Common myeloid progenitor, CD34-positive (primary cell): ENCODE measurements around the gene OTOGL.
"Not testable (repeated sequence)": the region's sequence is repeated elsewhere in the genome, so short reads cannot be mapped to it uniquely, and the experiment has no call there.

Experiments
- CTCF ChIA-PET: fragments of 350-600 bp; sonication (Branson Sonifier 250); formaldehyde crosslinking; loops from one replicate; lab custom pipeline; 2021; ENCODE audit warnings: antibody characterized with exemption; lab: Charles Lee
- POLR2A ChIA-PET: fragments of 350-600 bp; sonication (Branson Sonifier 250); formaldehyde crosslinking; loops from one replicate; lab custom pipeline; 2021; ENCODE audit warnings: antibody characterized with exemption; lab: Charles Lee
- DNase-seq, 3 donors: peaks; one replicate each; pipeline versions ENCODE4 v3.0.0 to v3.0.0-alpha.2; 2013
- H3K27ac ChIP-seq, 2 experiments: 1 replicate in 1 of 2; 2 replicates in 1 of 2; pipeline ENCODE4 v1.7.0; 2013; ENCODE audit warnings: inconsistent platforms in 2 of 2, low read length in 2 of 2, mild to moderate bottlenecking in 2 of 2, low read depth in 1 of 2, moderate library complexity in 1 of 2; ENCODE audit not compliant: severe bottlenecking in 2 of 2, insufficient read depth in 1 of 2, poor library complexity in 1 of 2
- H3K27me3 ChIP-seq, 5 experiments: replicated peaks in 2 of 5; 1 replicate in 3 of 5; 2 replicates in 2 of 5; pipeline versions ENCODE4 v1.6.1 to v1.7.0; 2013; ENCODE audit warnings: low read length in 4 of 5, mild to moderate bottlenecking in 2 of 5, moderate library complexity in 2 of 5, inconsistent platforms in 1 of 5; ENCODE audit not compliant: insufficient read depth in 5 of 5, control insufficient read depth in 4 of 5
- H3K36me3 ChIP-seq, 4 experiments: 1 replicate in 2 of 4; 2 replicates in 2 of 4; pipeline versions ENCODE4 v1.6.1 to v1.7.0; 2013; ENCODE audit warnings: low read length in 3 of 4, control low read depth in 1 of 4, mild to moderate bottlenecking in 1 of 4; ENCODE audit not compliant: control insufficient read depth in 4 of 4, insufficient read depth in 4 of 4
- H3K4me1 ChIP-seq, 4 experiments: 1 replicate in 3 of 4; 2 replicates in 1 of 4; pipeline versions ENCODE4 v1.6.1 to v1.7.1; 2013; ENCODE audit warnings: low read length in 3 of 4, mild to moderate bottlenecking in 3 of 4, control low read depth in 1 of 4, inconsistent platforms in 1 of 4, moderate library complexity in 1 of 4; ENCODE audit not compliant: control insufficient read depth in 4 of 4, insufficient read depth in 4 of 4; ENCODE audit errors: control extremely low read depth in 1 of 4
- H3K4me3 ChIP-seq, 7 experiments: 1 replicate in 4 of 7; 2 replicates in 3 of 7; pipeline versions ENCODE4 v1.5.1 to v1.7.0; 2013; ENCODE audit warnings: mild to moderate bottlenecking in 7 of 7, low read length in 6 of 7, moderate library complexity in 6 of 7, inconsistent platforms in 2 of 7, low read depth in 2 of 7, control low read depth in 1 of 7; ENCODE audit not compliant: insufficient read depth in 4 of 7, control insufficient read depth in 1 of 7; ENCODE audit errors: extremely low read depth in 1 of 7
- H3K9me3 ChIP-seq, 5 experiments: 1 replicate in 4 of 5; 2 replicates in 1 of 5; pipeline versions ENCODE4 v1.6.1 to v1.7.1; 2013; ENCODE audit warnings: low read length in 4 of 5, mild to moderate bottlenecking in 2 of 5, inconsistent platforms in 1 of 5, low read depth in 1 of 5, moderate library complexity in 1 of 5; ENCODE audit not compliant: control insufficient read depth in 4 of 5, insufficient read depth in 2 of 5; ENCODE audit errors: control extremely low read depth in 1 of 5
- WGBS: methylation state at CpG from one replicate; pipeline ENCODE4 v1.1.5; 2013; ENCODE audit not compliant: insufficient coverage; 5-methylcytosine and 5-hydroxymethylcytosine counted together

Gene OTOGL

GRCh38 chr12:80233926-80234325, 134.6 kb downstream of the OTOGL start:
- no peaks in the 10 kb centered on the region for H3K27me3 ChIP-seq
- no peak overlapping the region for H3K4me3 ChIP-seq
- no peaks in the 10 kb centered on the region for H3K36me3 ChIP-seq
- ChIA-PET POLR2A (no interaction called here), CTCF (interaction anchor here (0.6 to 1.4 kb wide), 3 partner anchors 27 to 96 kb away, joined by 3 to 4 read pairs (median 3); no protein-coding TSS in a partner anchor)
- DNase-seq, result no peak
- no peaks in the 10 kb centered on the region for H3K9me3 ChIP-seq
- H3K27ac ChIP-seq, result no peak overlapping the region
- peaks cover 0 to 9% (median 4%) of the 10 kb centered on the region in 4 experiments for H3K4me1 ChIP-seq

GRCh38 chr12:80234667-80235066, 135.3 kb downstream of the OTOGL start:
- H3K4me1 ChIP-seq, result peaks cover 0 to 9% (median 3%) of the 10 kb centered on the region in 4 experiments
- ChIA-PET POLR2A (no interaction called here), CTCF (interaction anchor here (1.2 to 1.5 kb wide), 3 partner anchors 8 to 39 kb away, joined by 3 to 4 read pairs (median 3); no protein-coding TSS in a partner anchor)
- no peak for DNase-seq
- H3K27me3 ChIP-seq, result no peaks in the 10 kb centered on the region
- H3K4me3 ChIP-seq, result no peak overlapping the region
- no peaks in the 10 kb centered on the region for H3K36me3 ChIP-seq
- 100% methylated on average over 1 of the region's 3 CpGs for WGBS
- no peaks in the 10 kb centered on the region for H3K9me3 ChIP-seq
- H3K27ac ChIP-seq, result no peak overlapping the region

DNA sequence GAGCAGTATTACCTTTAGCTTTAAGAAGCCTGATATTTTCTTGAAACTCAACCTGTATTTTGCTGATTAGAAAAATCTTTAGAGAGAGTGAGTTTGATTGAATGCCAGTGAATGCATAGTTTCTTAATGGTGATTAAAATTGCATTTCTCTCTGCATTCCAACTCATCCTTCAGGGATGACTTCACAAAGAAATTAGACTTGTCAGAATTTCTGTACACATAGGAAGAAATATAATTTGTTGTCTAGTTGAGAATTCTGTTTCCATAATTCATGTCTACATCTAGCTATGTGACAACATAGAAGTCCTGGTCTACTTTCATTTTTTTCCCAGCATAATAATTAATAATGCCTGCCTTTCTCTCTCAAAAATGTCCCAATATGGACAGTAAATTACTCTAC, 136.6 kb downstream of the OTOGL start:
- Histone ChIP-seq H3K36me3 (no peaks in the 10 kb centered on the region), H3K27ac (no peak overlapping the region), H3K27me3 (no peaks in the 10 kb centered on the region), H3K4me1 (no peaks in the 10 kb centered on the region), H3K9me3 (no peaks in the 10 kb centered on the region), H3K4me3 (no peak overlapping the region)
- ChIA-PET CTCF (interaction anchor here (1.2 kb wide), 1 partner anchor 34 kb away, joined by 4 read pairs; no protein-coding TSS in a partner anchor), POLR2A (no interaction called here)
- no peak for DNase-seq

- Histone ChIP-seq H3K4me3 (no peak overlapping the region), H3K36me3 (no peaks in the 10 kb centered on the region), H3K9me3 (no peaks in the 10 kb centered on the region), H3K27me3 (no peaks in the 10 kb centered on the region), H3K27ac (no peak overlapping the region), H3K4me1 (no peaks in the 10 kb centered on the region)
- DNase-seq, result no peak
- ChIA-PET CTCF (interaction anchor here (1.0 to 1.2 kb wide), 2 partner anchors 9 to 38 kb away, joined by 3 read pairs; no protein-coding TSS in a partner anchor), POLR2A (no interaction called here)
These were observed 140.5 kb downstream of the OTOGL start for GRCh38 chr12:80239867-80240266.

DNA sequence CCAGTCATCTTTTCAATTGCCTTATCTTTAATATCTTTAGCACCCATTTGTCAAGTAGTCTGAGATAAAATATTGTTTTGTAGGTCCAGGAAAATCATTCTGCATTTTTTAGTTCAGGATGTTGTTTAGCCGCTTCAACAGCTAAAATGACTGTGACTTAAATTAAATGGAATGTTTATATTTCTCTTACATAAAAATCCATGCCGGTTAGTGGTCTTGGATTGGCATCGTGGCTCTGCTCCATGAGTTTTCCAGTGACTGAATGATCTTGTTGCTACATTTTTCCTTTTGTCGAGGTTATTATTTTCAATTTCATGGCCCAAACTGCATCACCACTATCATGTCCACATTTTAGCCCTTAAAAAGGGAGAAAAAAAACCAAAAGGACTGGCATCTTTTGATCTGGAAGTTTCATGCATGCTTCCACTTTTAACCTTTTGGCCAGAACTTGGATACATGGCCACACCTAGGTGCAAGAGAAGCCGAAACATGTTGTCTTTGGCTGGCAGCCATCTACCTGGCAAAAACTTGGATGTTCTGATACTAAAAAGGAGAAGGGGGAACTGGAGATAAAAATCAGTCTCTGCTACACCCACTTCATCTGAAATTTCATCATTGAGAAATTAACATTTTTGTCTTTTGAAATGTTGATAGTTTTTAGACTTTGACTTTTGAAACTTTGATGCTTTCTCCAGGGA, 142.4 kb downstream of the OTOGL start:
- 96% methylated on average over 4 of the region's 5 CpGs for WGBS
- POLR2A ChIA-PET, result no interaction called here
- no peaks in the 10 kb centered on the region for H3K27me3 ChIP-seq
- CTCF ChIA-PET, result interaction anchor here (1.3 kb wide), 1 partner anchor 11 kb away, joined by 3 read pairs; no protein-coding TSS in a partner anchor
- H3K36me3 ChIP-seq, result no peaks in the 10 kb centered on the region
- DNase-seq, result no peak
- H3K27ac ChIP-seq, result no peak overlapping the region
- no peaks in the 10 kb centered on the region for H3K4me1 ChIP-seq
- no peaks in the 10 kb centered on the region for H3K9me3 ChIP-seq
- H3K4me3 ChIP-seq, result no peak overlapping the region

GRCh38 chr12:80242321-80242720, 143.0 kb downstream of the OTOGL start:
- no peak overlapping the region for H3K27ac ChIP-seq
- ChIA-PET CTCF (no interaction called here), POLR2A (no interaction called here)
- no peak for DNase-seq
- H3K4me1 ChIP-seq, result no peaks in the 10 kb centered on the region
- no peaks in the 10 kb centered on the region for H3K9me3 ChIP-seq
- H3K36me3 ChIP-seq, result no peaks in the 10 kb centered on the region
- H3K4me3 ChIP-seq, result no peak overlapping the region
- H3K27me3 ChIP-seq, result no peaks in the 10 kb centered on the region
- WGBS, result no CpG with 5 or more reads among the region's 1 CpG

GRCh38 chr12:80249581-80249980, 150.2 kb downstream of the OTOGL start:
- H3K27me3 ChIP-seq, CTCF ChIA-PET, H3K4me3 ChIP-seq, H3K36me3 ChIP-seq, H3K9me3 ChIP-seq, H3K4me1 ChIP-seq, H3K27ac ChIP-seq, DNase-seq, POLR2A ChIA-PET: not testable (repeated sequence)
- WGBS, result 94% methylated on average over 9 of the region's 20 CpGs
